ENCODE results near the gene FAT4. TPM values are rescaled to one million over a fixed set of nuclear protein-coding genes. Genes with fewer than 3 reads are reported as not detected.

The FAT4 gene
- total RNA-seq (2022; extraction: Qiagen RNA extraction; ENCODE audit: low read depth) = 1.1 to 2.7 TPM (median 1.1 TPM) in 5 replicates

GRCh38 chr4:125314676-125315575 lies at the start of gene FAT4:
Gene FAT4 (plus strand): TSS chr4:125314955. CDS start chr4:125316412, 1,457 bp downstream.

